ENCODE data around the gene ARMH1. TPM values are rescaled to one million over a fixed set of nuclear protein-coding genes. Genes with fewer than 3 reads are reported as not detected.

The ARMH1 gene
- total RNA-seq, 4 donors from 2014 or later = 0.26 to 0.75 (median 0.54) TPM

DNA sequence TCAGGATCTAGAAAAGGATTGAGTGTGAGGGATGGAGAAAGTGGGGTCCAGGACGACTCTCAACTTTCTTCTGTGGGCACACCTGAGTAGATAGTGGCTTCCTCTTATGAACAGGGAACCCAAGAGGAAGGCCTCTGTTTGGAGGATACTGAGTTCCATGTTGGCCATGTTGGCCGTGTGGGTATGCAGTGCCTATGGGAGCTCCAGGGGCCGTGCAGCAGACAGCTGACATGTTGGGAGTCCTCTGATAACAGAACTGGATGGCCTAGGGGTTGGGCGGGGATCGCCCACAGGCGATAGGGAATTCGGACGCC is 43.2 kb upstream of the ARMH1 start:
- peak overlapping the region; percentile 77 to 98 (median 85) for H3K4me3 ChIP-seq
- 12% methylated on average over 6 of the region's 8 CpGs for WGBS
- H3K36me3 ChIP-seq = peaks cover 8 to 33% (median 26%) of the 10 kb centered on the region in 4 donors
- no peaks in the 10 kb centered on the region for H3K9me3 ChIP-seq
- H3K27me3 ChIP-seq = no peaks in the 10 kb centered on the region
- H3K27ac ChIP-seq (replicated peaks in 1 of 4) = peak overlapping the region; percentile 90 to 95 (median 92)
- H3K4me1 ChIP-seq = peaks cover 28 to 46% (median 39%) of the 10 kb centered on the region in 4 donors
- intact Hi-C loops (cut with DNase I) = no loop called here
- no peak for DNase-seq (ENCODE audit: extremely low spot score)
- TF ChIP-seq EP300 (IDR thresholded peaks at IDR 0.05) = no peak
- no peak for TF ChIP-seq POLR2A (IDR thresholded peaks at IDR 0.05; ENCODE audit: low read depth)
- no peak for TF ChIP-seq POLR2AphosphoS5 (IDR thresholded peaks at IDR 0.05)
- TF ChIP-seq, protein P1, sequence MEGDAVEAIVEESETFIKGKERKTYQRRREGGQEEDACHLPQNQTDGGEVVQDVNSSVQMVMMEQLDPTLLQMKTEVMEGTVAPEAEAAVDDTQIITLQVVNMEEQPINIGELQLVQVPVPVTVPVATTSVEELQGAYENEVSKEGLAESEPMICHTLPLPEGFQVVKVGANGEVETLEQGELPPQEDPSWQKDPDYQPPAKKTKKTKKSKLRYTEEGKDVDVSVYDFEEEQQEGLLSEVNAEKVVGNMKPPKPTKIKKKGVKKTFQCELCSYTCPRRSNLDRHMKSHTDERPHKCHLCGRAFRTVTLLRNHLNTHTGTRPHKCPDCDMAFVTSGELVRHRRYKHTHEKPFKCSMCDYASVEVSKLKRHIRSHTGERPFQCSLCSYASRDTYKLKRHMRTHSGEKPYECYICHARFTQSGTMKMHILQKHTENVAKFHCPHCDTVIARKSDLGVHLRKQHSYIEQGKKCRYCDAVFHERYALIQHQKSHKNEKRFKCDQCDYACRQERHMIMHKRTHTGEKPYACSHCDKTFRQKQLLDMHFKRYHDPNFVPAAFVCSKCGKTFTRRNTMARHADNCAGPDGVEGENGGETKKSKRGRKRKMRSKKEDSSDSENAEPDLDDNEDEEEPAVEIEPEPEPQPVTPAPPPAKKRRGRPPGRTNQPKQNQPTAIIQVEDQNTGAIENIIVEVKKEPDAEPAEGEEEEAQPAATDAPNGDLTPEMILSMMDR (IDR thresholded peaks at IDR 0.05) = no peak

DNA sequence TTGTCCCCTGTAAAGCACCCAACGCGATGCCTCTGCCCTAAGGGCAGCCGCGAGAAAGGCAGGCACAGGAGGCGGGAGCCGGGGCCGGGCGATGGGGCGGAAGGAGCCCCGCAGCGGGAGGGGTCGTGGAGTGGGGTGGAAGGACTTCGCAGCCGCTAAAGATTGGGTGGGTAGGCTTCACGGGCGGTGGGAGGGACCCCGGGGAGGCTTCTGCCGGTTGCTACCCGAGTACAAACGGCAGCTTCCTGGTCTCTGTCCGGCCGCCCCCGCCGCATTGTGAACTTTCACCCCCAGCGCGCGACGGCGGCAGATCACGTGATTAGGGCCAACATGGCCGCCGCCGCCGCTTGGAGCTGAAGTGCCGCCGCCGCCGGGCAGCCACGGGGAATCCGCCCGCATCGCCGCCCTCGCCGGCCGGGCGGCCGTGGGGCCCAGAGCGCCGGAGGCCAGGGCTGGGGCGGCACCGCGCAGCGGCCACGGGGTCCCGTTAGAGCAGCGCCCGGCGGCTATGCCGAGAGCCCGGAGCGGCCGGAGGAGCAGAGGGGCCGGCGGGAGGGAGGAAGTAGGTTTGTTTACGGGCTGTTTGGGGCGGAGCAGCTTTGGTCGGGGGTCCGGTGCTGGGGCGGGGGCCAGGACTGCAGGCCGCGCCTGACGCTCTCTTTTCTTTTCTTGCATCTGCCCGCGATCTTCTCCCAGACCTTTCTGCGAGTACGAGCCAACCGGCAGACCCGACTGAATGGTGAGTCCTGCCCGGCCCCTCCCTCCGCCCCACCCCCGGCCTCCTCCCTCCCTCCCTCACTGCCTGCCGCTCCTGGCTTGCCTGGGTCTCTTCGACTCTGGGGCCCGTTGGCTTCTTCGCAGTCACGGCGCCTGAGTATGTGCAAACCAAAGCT is 42.6 kb upstream of the ARMH1 start:
- Histone ChIP-seq H3K4me3 (peak overlapping the region; percentile 77 to 98 (median 85)), H3K9me3 (no peaks in the 10 kb centered on the region), H3K36me3 (peaks cover 14 to 39% (median 32%) of the 10 kb centered on the region in 4 donors), H3K27me3 (no peaks in the 10 kb centered on the region), H3K27ac (replicated peaks in 1 of 4) (peak overlapping the region; percentile 90 to 95 (median 92)), H3K4me1 (peaks cover 33 to 52% (median 44%) of the 10 kb centered on the region in 4 donors)
- whole genome bisulfite sequencing = 0% methylated on average over 34 of the region's 88 CpGs
- DNase-seq (ENCODE audit: extremely low spot score) = peak; percentile 98
- intact Hi-C loops (cut with DNase I) = no loop called here
- TF ChIP-seq POLR2AphosphoS5 (IDR thresholded peaks at IDR 0.05) (peak; percentile 65 to 92), EP300 (IDR thresholded peaks at IDR 0.05) (no peak), POLR2A (IDR thresholded peaks at IDR 0.05; ENCODE audit: low read depth) (peak; percentile 73)
- TF ChIP-seq, protein P1 (IDR thresholded peaks at IDR 0.05) = no peak

DNA sequence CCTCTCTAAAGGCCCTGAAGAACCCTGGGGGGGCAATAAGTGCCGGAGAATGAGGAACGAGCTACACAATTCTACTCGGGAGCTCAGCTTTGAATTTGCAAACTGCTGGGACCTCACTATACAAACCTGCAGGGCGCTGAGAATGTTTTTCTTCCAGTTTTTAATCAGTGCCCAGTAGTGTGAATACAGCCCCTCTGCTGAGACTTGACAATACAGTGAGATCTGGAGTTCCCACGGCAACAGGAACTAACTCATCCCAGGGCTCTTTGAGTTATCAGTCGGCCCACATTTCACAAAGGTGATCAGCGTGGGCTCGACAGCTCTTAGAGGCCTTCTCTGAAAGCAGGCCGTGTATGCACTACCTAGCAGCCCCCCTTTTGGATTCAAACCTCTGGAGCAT is 41.9 kb upstream of the ARMH1 start:
- Histone ChIP-seq H3K4me1 (peaks cover 37 to 59% (median 51%) of the 10 kb centered on the region in 4 donors), H3K27ac (replicated peaks in 1 of 4) (peak overlapping the region; percentile 90 to 95 (median 92)), H3K36me3 (peaks cover 16 to 46% (median 39%) of the 10 kb centered on the region in 4 donors), H3K9me3 (no peaks in the 10 kb centered on the region), H3K27me3 (no peaks in the 10 kb centered on the region), H3K4me3 (peak overlapping the region; percentile 77 to 98 (median 85))
- 6% methylated on average over 6 of the region's 9 CpGs for WGBS
- DNase-seq (ENCODE audit: extremely low spot score) = no peak
- intact Hi-C loops (cut with DNase I) = no loop called here
- TF ChIP-seq POLR2A (IDR thresholded peaks at IDR 0.05; ENCODE audit: low read depth) = no peak
- TF ChIP-seq, protein P1 (IDR thresholded peaks at IDR 0.05) = no peak
- TF ChIP-seq POLR2AphosphoS5 (IDR thresholded peaks at IDR 0.05) = no peak
- TF ChIP-seq EP300 (IDR thresholded peaks at IDR 0.05) = no peak

DNA sequence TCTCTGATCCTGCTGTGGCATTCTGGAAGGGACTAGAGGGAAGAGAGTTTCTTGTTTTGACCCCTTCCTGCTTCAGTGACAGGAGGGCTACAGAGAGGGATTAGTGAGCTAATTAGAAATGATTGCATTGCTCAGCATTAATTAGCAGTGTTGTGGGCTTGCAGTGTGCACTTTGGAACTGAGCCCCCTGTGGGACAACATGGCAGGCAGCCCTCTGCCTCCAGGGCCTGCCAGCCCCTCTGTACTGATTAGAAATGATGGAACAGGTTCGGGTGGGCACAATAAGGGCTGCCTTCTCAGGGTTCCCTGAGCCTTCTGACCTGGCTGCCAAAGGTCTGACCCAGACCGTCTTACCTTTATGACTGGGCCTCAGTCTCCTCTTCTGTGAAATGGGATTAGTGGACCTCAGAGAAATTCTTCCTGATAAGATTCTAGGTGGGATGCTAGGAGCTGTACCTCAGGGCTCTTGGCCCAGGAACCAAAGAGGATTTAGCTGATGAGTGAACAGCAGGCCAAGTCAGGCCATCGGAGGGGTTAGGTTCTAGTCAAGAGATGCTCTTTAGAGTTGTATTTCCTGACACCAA is 39.8 kb upstream of the ARMH1 start:
- DNase-seq (ENCODE audit: extremely low spot score) = no peak
- Histone ChIP-seq H3K27me3 (no peaks in the 10 kb centered on the region), H3K4me3 (no peak overlapping the region), H3K4me1 (peaks cover 43 to 66% (median 53%) of the 10 kb centered on the region in 4 donors), H3K27ac (replicated peaks in 1 of 4) (no peak overlapping the region), H3K36me3 (peaks cover 32 to 67% (median 60%) of the 10 kb centered on the region in 4 donors), H3K9me3 (no peaks in the 10 kb centered on the region)
- intact Hi-C loops (cut with DNase I) = no loop called here
- no peak for TF ChIP-seq EP300 (IDR thresholded peaks at IDR 0.05)
- TF ChIP-seq POLR2AphosphoS5 (IDR thresholded peaks at IDR 0.05) = no peak
- 73% methylated on average over 2 of the region's 3 CpGs for WGBS

DNA sequence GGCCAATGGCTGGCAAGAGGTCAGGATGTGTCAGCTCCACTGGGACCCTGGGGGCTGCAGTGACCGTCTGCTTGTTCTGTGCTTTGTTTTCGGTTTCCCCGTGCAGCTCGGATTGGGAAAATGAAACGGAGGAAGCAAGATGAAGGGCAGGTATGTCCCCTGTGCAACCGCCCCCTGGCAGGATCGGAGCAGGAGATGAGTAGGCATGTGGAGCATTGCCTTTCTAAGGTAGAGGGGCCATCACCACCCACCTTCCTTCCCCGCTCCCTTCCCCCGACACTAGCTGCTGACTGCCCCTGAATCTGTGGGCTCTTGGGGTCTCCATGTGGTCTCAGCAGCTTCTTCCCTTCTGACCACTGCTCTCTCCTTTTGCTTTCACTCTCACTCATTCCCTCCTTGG is 39.1 kb upstream of the ARMH1 start:
- Histone ChIP-seq H3K27ac (replicated peaks in 1 of 4) (no peak overlapping the region), H3K4me1 (peaks cover 45 to 66% (median 53%) of the 10 kb centered on the region in 4 donors), H3K36me3 (peaks cover 36 to 73% (median 67%) of the 10 kb centered on the region in 4 donors), H3K9me3 (no peaks in the 10 kb centered on the region), H3K4me3 (no peak overlapping the region), H3K27me3 (no peaks in the 10 kb centered on the region)
- intact Hi-C loops (cut with DNase I) = no loop called here
- DNase-seq (ENCODE audit: extremely low spot score) = no peak
- WGBS = 86% methylated on average over 9 of the region's 9 CpGs
- TF ChIP-seq, protein P1 (IDR thresholded peaks at IDR 0.05) = no peak
